H1 (cell line): ENCODE results near the gene TACSTD2. TPM values are rescaled to one million over a fixed set of nuclear protein-coding genes. Genes with fewer than 3 reads are reported as not detected.

Experiments used
- CTCF ChIA-PET: fragments of 300-600 bp; sonication (Branson Sonifier 250); formaldehyde crosslinking; loops from one replicate; lab custom pipeline; 2021; ENCODE audit not compliant: partially characterized antibody; lab: Charles Lee
- POLR2A ChIA-PET: fragments of 300-600 bp; sonication (Branson Sonifier 250); formaldehyde crosslinking; loops from one replicate; lab custom pipeline; 2021; ENCODE audit warnings: inconsistent platforms; ENCODE audit not compliant: partially characterized antibody; lab: Charles Lee
- DNase-seq, 2 experiments: peaks; one replicate each; pipeline versions ENCODE4 v3.0.0 to v3.0.0-alpha.2; 2010 to 2022; ENCODE audit warnings: low spot score in 2 of 2, low read depth in 1 of 2, mixed read lengths in 1 of 2
- FAIRE-seq: peaks from 2 replicates; lab custom pipeline; 2011; peaks lifted over from hg19 to GRCh38; lab: Jason Lieb, UNC
- H2AFZ ChIP-seq: 2 replicates; pipeline ENCODE4 v1.8.1; 2012; ENCODE audit warnings: low read length, inconsistent platforms
- H2AK5ac ChIP-seq: 2 replicates; pipeline ENCODE4 v1.6.1; 2013; ENCODE audit warnings: low read depth, low read length
- H2BK120ac ChIP-seq: replicated peaks from 2 replicates; pipeline ENCODE3; 2013; ENCODE audit warnings: low read depth, low read length, inconsistent platforms
- H2BK12ac ChIP-seq: 2 replicates; pipeline ENCODE4 v1.6.1; 2013; ENCODE audit warnings: low read depth, low read length
- H2BK15ac ChIP-seq: 2 replicates; pipeline ENCODE4 v1.6.1; 2013; ENCODE audit warnings: low read length
- H2BK20ac ChIP-seq: 2 replicates; pipeline ENCODE4 v1.6.1; 2013; ENCODE audit warnings: low read length
- H2BK5ac ChIP-seq: 2 replicates; pipeline ENCODE4 v1.6.1; 2013; ENCODE audit warnings: low read depth, low read length
- H3K14ac ChIP-seq: 2 replicates; pipeline ENCODE4 v1.6.1; 2013; ENCODE audit warnings: inconsistent platforms; ENCODE audit not compliant: insufficient read length
- H3K18ac ChIP-seq: 2 replicates; pipeline ENCODE4 v1.6.1; 2013; ENCODE audit warnings: low read length; ENCODE audit errors: extremely low read depth
- H3K23ac ChIP-seq: 2 replicates; pipeline ENCODE4 v1.6.1; 2013; ENCODE audit warnings: inconsistent platforms; ENCODE audit not compliant: insufficient read length
- H3K23me2 ChIP-seq: 2 replicates; pipeline ENCODE4 v1.6.1; 2013; ENCODE audit warnings: low read depth, low read length
- H3K27ac ChIP-seq: 2 replicates; pipeline ENCODE4 v1.6.1; 2011; ENCODE audit warnings: low read depth, low read length, inconsistent platforms
- H3K27me3 ChIP-seq, 4 experiments: replicated peaks in 1 of 4; 1 replicate in 1 of 4; 2 replicates in 3 of 4; pipeline versions ENCODE4 v1.6.1 to v1.8.1; 2011 to 2013; ENCODE audit warnings: low read length in 3 of 4, mild to moderate bottlenecking in 3 of 4, inconsistent platforms in 2 of 4, mixed read lengths in 2 of 4, moderate library complexity in 1 of 4; ENCODE audit not compliant: control insufficient read depth in 3 of 4, insufficient read depth in 3 of 4; ENCODE audit errors: extremely low read depth in 1 of 4
- H3K36me3 ChIP-seq, 4 experiments: 2 replicates each; pipeline versions ENCODE4 v1.6.1 to v1.8.1; 2011 to 2013; ENCODE audit warnings: mild to moderate bottlenecking in 4 of 4, low read length in 3 of 4, moderate library complexity in 2 of 4, control low read depth in 1 of 4, inconsistent platforms in 1 of 4; ENCODE audit not compliant: insufficient read depth in 4 of 4, control insufficient read depth in 2 of 4
- H3K4ac ChIP-seq: replicated peaks from 2 replicates; pipeline ENCODE3; 2013; ENCODE audit warnings: low read length, low read depth, mixed read lengths, inconsistent platforms; ENCODE audit not compliant: insufficient read length
- H3K4me1 ChIP-seq, 4 experiments: replicated peaks in 1 of 4; 1 replicate in 1 of 4; 2 replicates in 3 of 4; pipeline versions ENCODE4 v1.6.1 to v1.8.1; 2011 to 2013; ENCODE audit warnings: low read length in 3 of 4, inconsistent platforms in 2 of 4, mixed read lengths in 1 of 4; ENCODE audit not compliant: insufficient read depth in 4 of 4, control insufficient read depth in 3 of 4
- H3K4me2 ChIP-seq, 2 experiments: 2 replicates each; pipeline versions ENCODE4 v1.6.1 to v1.8.1; 2011 to 2013; ENCODE audit warnings: low read depth in 2 of 2, low read length in 2 of 2, control low read depth in 1 of 2, inconsistent platforms in 1 of 2, mild to moderate bottlenecking in 1 of 2; ENCODE audit not compliant: insufficient read depth in 1 of 2
- H3K4me3 ChIP-seq, 4 experiments: fragments of 200-600, 300-600 bp in 1 of 4; sonication (generic), shearing (Covaris generic), sonication (Bioruptor Twin) in 1 of 4; 2 replicates each; pipeline versions ENCODE4 v1.5.1 to v1.8.1; 2011 to 2016; ENCODE audit warnings: low read length in 4 of 4, low read depth in 3 of 4, control low read depth in 2 of 4, inconsistent platforms in 2 of 4, mild to moderate bottlenecking in 2 of 4, mixed read lengths in 1 of 4, moderate library complexity in 1 of 4; ENCODE audit not compliant: insufficient read depth in 2 of 4; ENCODE audit errors: extremely low read depth in 1 of 4
- H3K56ac ChIP-seq: replicated peaks from 2 replicates; pipeline ENCODE3; 2013; ENCODE audit warnings: low read depth, mild to moderate bottlenecking, mixed read lengths, low read length, inconsistent platforms; ENCODE audit not compliant: insufficient read length
- H3K79me1 ChIP-seq: 2 replicates; pipeline ENCODE4 v1.6.1; 2013; ENCODE audit warnings: low read depth, low read length, control low read depth
- H3K79me2 ChIP-seq, 2 experiments: 2 replicates each; pipeline versions ENCODE4 v1.6.1 to v1.8.1; 2012 to 2013; ENCODE audit warnings: low read length in 2 of 2, mild to moderate bottlenecking in 2 of 2, inconsistent platforms in 1 of 2; ENCODE audit not compliant: insufficient read depth in 2 of 2, control insufficient read depth in 1 of 2
- H3K9ac ChIP-seq, 4 experiments: replicated peaks in 1 of 4; 1 replicate in 1 of 4; 2 replicates in 3 of 4; pipeline versions ENCODE4 v1.6.1 to v1.8.1; 2011 to 2013; ENCODE audit warnings: low read depth in 3 of 4, low read length in 3 of 4, control low read depth in 2 of 4, mild to moderate bottlenecking in 2 of 4, moderate library complexity in 2 of 4, inconsistent platforms in 1 of 4; ENCODE audit errors: extremely low read depth in 1 of 4
- H3K9me3 ChIP-seq, 2 experiments: 2 replicates each; pipeline versions ENCODE4 v1.6.1 to v1.8.1; 2012 to 2013; ENCODE audit warnings: mild to moderate bottlenecking in 2 of 2, moderate library complexity in 2 of 2, control low read depth in 1 of 2, inconsistent platforms in 1 of 2, low read depth in 1 of 2, low read length in 1 of 2, mixed read lengths in 1 of 2; ENCODE audit not compliant: insufficient read depth in 2 of 2
- H4K20me1 ChIP-seq, 2 experiments: replicated peaks in 1 of 2; 2 replicates each; pipeline versions ENCODE3 to v1.8.1; 2011 to 2013; ENCODE audit warnings: inconsistent platforms in 2 of 2, low read length in 2 of 2, mild to moderate bottlenecking in 1 of 2; ENCODE audit not compliant: insufficient read depth in 2 of 2, control insufficient read depth in 1 of 2
- H4K5ac ChIP-seq: 2 replicates; pipeline ENCODE4 v1.6.1; 2013; ENCODE audit warnings: low read length, low read depth, mixed read lengths, inconsistent platforms; ENCODE audit not compliant: insufficient read length
- H4K8ac ChIP-seq: 2 replicates; pipeline ENCODE4 v1.8.0; 2013; ENCODE audit warnings: mild to moderate bottlenecking, moderate library complexity, low read length, inconsistent platforms; ENCODE audit not compliant: insufficient read depth; ENCODE audit errors: extremely low read depth
- H4K91ac ChIP-seq: replicated peaks from 2 replicates; pipeline ENCODE3; 2013; ENCODE audit warnings: low read length, mixed read lengths, inconsistent platforms; ENCODE audit not compliant: insufficient read length
- BACH1 ChIP-seq: IDR thresholded peaks from 2 replicates; pipeline ENCODE4 v1.6.1; 2012; ENCODE audit warnings: low read length, improper control_type of control experiment
- CBX8 ChIP-seq: fragments of 300-800, 300-1000 bp; sonication (generic); IDR thresholded peaks from 2 replicates; pipeline ENCODE4 v1.7.1; 2016; ENCODE audit warnings: low read depth, low read length, borderline replicate concordance
- CHD1 ChIP-seq: IDR thresholded peaks from 2 replicates; pipeline ENCODE4 v1.6.1; 2012; ENCODE audit warnings: low read depth, low read length, improper control_type of control experiment
- CREB1 ChIP-seq: IDR thresholded peaks from 2 replicates; pipeline ENCODE4 v1.6.1; 2012; ENCODE audit warnings: inconsistent platforms
- HDAC2 ChIP-seq, 2 experiments: fragments of 300-600 bp in 1 of 2; sonication (generic) in 1 of 2; IDR thresholded peaks; 2 replicates each; pipeline ENCODE4 v1.6.1; 2011 to 2012; ENCODE audit warnings: low read depth in 2 of 2, low read length in 2 of 2, mild to moderate bottlenecking in 2 of 2, moderate library complexity in 2 of 2, borderline replicate concordance in 1 of 2, inconsistent platforms in 1 of 2
- JUN ChIP-seq: IDR thresholded peaks from 2 replicates; pipeline ENCODE4 v1.6.1; 2011; ENCODE audit warnings: low read depth, mild to moderate bottlenecking, improper control_type of control experiment, low read length
- POLR2AphosphoS5 ChIP-seq: IDR thresholded peaks from 2 replicates; pipeline ENCODE4 v1.6.1; 2011; ENCODE audit warnings: low read depth, low read length
- RNF2 ChIP-seq: fragments of 200-900, 300-1000 bp; sonication (generic); IDR thresholded peaks from 2 replicates; pipeline ENCODE4 v1.7.1; 2016; ENCODE audit warnings: borderline replicate concordance, low read depth, mild to moderate bottlenecking, antibody characterized with exemption, low read length; ENCODE audit not compliant: poor library complexity, severe bottlenecking; ENCODE audit errors: missing control alignments
- SIN3A ChIP-seq, 2 experiments: IDR thresholded peaks in 1 of 2; conservative IDR thresholded peaks in 1 of 2; 2 replicates each; pipeline ENCODE4 v1.6.1; 2011 to 2012; ENCODE audit warnings: low read length in 2 of 2, improper control_type of control experiment in 1 of 2, low read depth in 1 of 2, mild to moderate bottlenecking in 1 of 2
- TBP ChIP-seq: IDR thresholded peaks from 2 replicates; pipeline ENCODE4 v1.6.1; 2011; ENCODE audit warnings: low read depth, low read length, improper control_type of control experiment
- WGBS, 2 experiments: shearing (Covaris generic) in 1 of 2; methylation state at CpG; one replicate each; pipeline versions ENCODE4 v1.1.6 to v1.1.7; 2013 to 2015; ENCODE audit warnings: low lambda C conversion rate in 2 of 2, mixed read lengths in 2 of 2, inconsistent platforms in 1 of 2, low coverage in 1 of 2, missing lambda C conversion rate in 1 of 2; ENCODE audit not compliant: insufficient replicate concordance in 2 of 2, insufficient coverage in 1 of 2, insufficient read length in 1 of 2; ENCODE audit errors: extremely low coverage in 1 of 2, missing lambda C conversion rate in 1 of 2; 5-methylcytosine and 5-hydroxymethylcytosine counted together
- polyA plus RNA-seq, 7 experiments: library from polyadenylated mRNA; depleted of rRNA in 3 of 7; stranded (reverse) in 5 of 7; unstranded in 2 of 7; fragments of >200 nt in 5 of 7; fragments of 200-250 nt in 2 of 7; gene quantifications; 1 replicate in 5 of 7; 2 replicates in 1 of 7; 4 replicates in 1 of 7; pipeline versions ENCODE4 v1.2.1 to v1.2.3, GENCODE V29; 2011 to 2013; ENCODE audit warnings: missing spikeins in 2 of 7, mixed read lengths in 2 of 7
- total RNA-seq: library from RNA; stranded (reverse); fragmentation: NEBNext Ultra II Directional; extraction: Animal tissue kit (Norgen Biotek cat#: 25700); gene quantifications from 2 replicates; pipeline ENCODE4 v1.2.1, GENCODE V29; 2021

The TACSTD2 gene
- total and polyA plus RNA-seq, 2 of the 8 experiments (the other 6 are each of a cell fraction or from before 2014, with no cell fraction given) = 0.76 to 0.85 TPM

DNA sequence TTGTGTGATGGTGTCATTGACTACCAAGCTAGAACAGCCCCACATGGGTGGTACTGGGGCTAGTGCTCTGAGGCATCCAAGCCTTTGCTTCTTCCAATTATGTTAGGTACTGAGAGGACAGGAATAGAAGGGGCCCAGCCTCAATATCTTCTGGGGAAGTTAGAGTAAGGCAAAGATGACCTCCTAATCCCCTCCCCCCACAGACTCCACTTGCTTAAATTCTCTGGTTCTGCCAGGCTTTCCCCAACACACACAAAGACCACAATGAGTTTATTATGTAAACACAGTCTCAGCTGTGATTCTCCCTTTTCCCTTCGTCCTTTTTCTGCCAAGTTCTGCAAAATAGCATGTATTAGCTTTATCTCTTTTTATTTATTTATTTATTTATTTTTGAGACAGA lies 3.1 kb upstream of the TACSTD2 start:
- no peak overlapping the region for H3K23ac ChIP-seq
- H2BK20ac ChIP-seq = no peak overlapping the region
- no peaks in the 10 kb centered on the region for H3K79me1 ChIP-seq
- H3K4me3 ChIP-seq = no peak overlapping the region
- H3K56ac ChIP-seq = no peak overlapping the region
- DNase-seq (no peak), FAIRE-seq (no peak)
- no peak overlapping the region for H2AK5ac ChIP-seq
- 59% methylated on average over 1 of the region's 1 CpG; no CpG with 5 or more reads in 1 of the 2 experiments for WGBS, 2 experiments
- no peak overlapping the region for H2BK12ac ChIP-seq
- H3K4me2 ChIP-seq = no peak overlapping the region
- H2AFZ ChIP-seq = no peak overlapping the region
- no peaks in the 10 kb centered on the region for H4K20me1 ChIP-seq
- H2BK5ac ChIP-seq = no peak overlapping the region
- no peaks in the 10 kb centered on the region for H3K79me2 ChIP-seq
- peaks cover 4% of the 10 kb centered on the region; the same call in 1 of the 2 replicates for H3K23me2 ChIP-seq
- peaks cover 0 to 6% (median 0%) of the 10 kb centered on the region in 4 experiments; a peak in 1 of 8 replicates for H3K36me3 ChIP-seq
- peaks cover 10 to 31% (median 24%) of the 10 kb centered on the region in 4 experiments for H3K27me3 ChIP-seq
- no peak overlapping the region for H3K27ac ChIP-seq
- H2BK15ac ChIP-seq = no peak overlapping the region
- no peak overlapping the region for H3K9ac ChIP-seq
- H2BK120ac ChIP-seq = no peak overlapping the region
- no peak overlapping the region for H4K8ac ChIP-seq
- ChIA-PET CTCF (interaction anchor here (1.2 to 1.7 kb wide), 2 partner anchors 15 to 33 kb away, joined by 3 to 4 read pairs; partner anchors contain the start of gene OMA1), POLR2A (interaction anchor here (0.9 kb wide), 1 partner anchor 73 kb away, joined by 3 read pairs; no protein-coding TSS in a partner anchor)
- no peak overlapping the region for H3K4ac ChIP-seq
- TF ChIP-seq HDAC2 (IDR thresholded peaks at IDR 0.05; ENCODE audit: borderline replicate concordance in 1 of 2, low read depth in 2 of 2, low read length in 2 of 2) (no peak), JUN (no peak), POLR2AphosphoS5 (no peak), SIN3A (conservative IDR thresholded peaks at IDR 0.05 in 1 of 2, IDR thresholded peaks at IDR 0.05 in 1 of 2; ENCODE audit: low read depth in 1 of 2, low read length in 2 of 2) (no peak), CHD1 (no peak), CREB1 (no peak), TBP (no peak), CBX8 (no peak), BACH1 (no peak), RNF2 (no peak)
- H3K4me1 ChIP-seq = no peaks in the 10 kb centered on the region; a peak in 1 of 7 replicates
- H4K5ac ChIP-seq = no peak overlapping the region
- H3K18ac ChIP-seq = no peak overlapping the region
- H4K91ac ChIP-seq = no peak overlapping the region
- no peak overlapping the region for H3K14ac ChIP-seq
- H3K9me3 ChIP-seq = peaks cover 0 to 8% of the 10 kb centered on the region in 2 experiments; a peak in 2 of 4 replicates
